Neural crest cell (in vitro differentiated cells): ENCODE data around the gene LHX2. TPM values are rescaled to one million over a fixed set of nuclear protein-coding genes. Genes with fewer than 3 reads are reported as not detected.

Source experiments
- DNase-seq: peaks from one replicate; pipeline ENCODE4 v3.0.0; 2021; ENCODE audit warnings: low read depth, mixed read lengths, low spot score
- H3K27ac Mint-ChIP-seq: one replicate; pipeline ENCODE4 v1.8.0; 2021; ENCODE audit warnings: mild to moderate bottlenecking, mixed read lengths; ENCODE audit not compliant: unreplicated experiment
- H3K27me3 Mint-ChIP-seq: 2 replicates; pipeline ENCODE4 v1.8.0; 2021; ENCODE audit warnings: low read depth, mild to moderate bottlenecking, mixed read lengths
- H3K36me3 Mint-ChIP-seq: 2 replicates; pipeline ENCODE4 v1.8.0; 2021; ENCODE audit warnings: low read depth, mild to moderate bottlenecking, mixed read lengths
- H3K4me1 Mint-ChIP-seq: 2 replicates; pipeline ENCODE4 v1.8.0; 2021; ENCODE audit warnings: mixed read lengths
- H3K4me3 Mint-ChIP-seq: one replicate; pipeline ENCODE4 v1.8.0; 2021; ENCODE audit warnings: mild to moderate bottlenecking, mixed read lengths
- H3K9me3 Mint-ChIP-seq: 2 replicates; pipeline ENCODE4 v1.8.0; 2021; ENCODE audit warnings: mixed read lengths
- total RNA-seq: library from RNA; stranded (reverse); gene quantifications from 2 replicates; pipeline ENCODE4 v1.2.1, GENCODE V29; 2021
- TF ChIP-seq, protein P1 (sequence below): fragments of 200-600 bp; sonication (generic); conservative IDR thresholded peaks from 2 replicates; pipeline ENCODE4 v1.5.0; 2021; ENCODE audit warnings: antibody characterized with exemption, mild to moderate bottlenecking

Gene LHX2
- total RNA-seq, 1 donor from 2014 or later, result 0.19 TPM

DNA sequence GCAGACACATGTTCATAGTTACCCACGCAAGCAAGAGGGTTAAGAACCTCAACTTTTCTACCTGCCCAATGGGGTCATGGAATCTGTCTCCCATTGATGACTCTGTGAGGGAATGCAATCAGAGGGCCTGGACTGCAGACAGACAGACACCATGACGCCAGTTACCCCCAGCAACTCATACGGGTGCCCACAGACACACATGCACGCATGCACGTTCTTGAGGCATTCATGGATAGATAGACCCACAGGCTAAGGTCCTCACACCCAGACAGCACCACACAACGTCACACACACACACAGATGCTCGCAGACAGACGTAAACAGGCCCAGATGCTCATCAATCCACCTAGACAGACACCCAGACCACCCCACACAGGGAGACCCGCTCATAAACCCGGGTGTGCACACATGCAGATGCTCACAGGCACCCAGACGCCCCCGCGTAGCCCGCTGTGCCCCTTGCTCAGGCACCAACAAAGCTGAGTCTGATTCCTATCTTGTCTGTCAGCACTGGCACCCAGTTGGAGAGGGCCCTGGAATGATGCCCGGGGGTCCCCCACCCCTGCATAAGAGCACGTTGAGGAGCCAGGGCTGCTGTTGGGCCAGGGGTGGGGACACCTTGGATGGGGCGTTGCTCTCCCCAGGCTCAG is 23.6 kb downstream of the LHX2 start:
- Mint-ChIP-seq H3K36me3 (no peaks in the 10 kb centered on the region), H3K4me1 (no peaks in the 10 kb centered on the region), H3K27me3 (peaks cover 97% of the 10 kb centered on the region), H3K4me3 (no peak overlapping the region), H3K27ac (no peak overlapping the region), H3K9me3 (no peaks in the 10 kb centered on the region)
- no peak for DNase-seq
- TF ChIP-seq, protein P1, sequence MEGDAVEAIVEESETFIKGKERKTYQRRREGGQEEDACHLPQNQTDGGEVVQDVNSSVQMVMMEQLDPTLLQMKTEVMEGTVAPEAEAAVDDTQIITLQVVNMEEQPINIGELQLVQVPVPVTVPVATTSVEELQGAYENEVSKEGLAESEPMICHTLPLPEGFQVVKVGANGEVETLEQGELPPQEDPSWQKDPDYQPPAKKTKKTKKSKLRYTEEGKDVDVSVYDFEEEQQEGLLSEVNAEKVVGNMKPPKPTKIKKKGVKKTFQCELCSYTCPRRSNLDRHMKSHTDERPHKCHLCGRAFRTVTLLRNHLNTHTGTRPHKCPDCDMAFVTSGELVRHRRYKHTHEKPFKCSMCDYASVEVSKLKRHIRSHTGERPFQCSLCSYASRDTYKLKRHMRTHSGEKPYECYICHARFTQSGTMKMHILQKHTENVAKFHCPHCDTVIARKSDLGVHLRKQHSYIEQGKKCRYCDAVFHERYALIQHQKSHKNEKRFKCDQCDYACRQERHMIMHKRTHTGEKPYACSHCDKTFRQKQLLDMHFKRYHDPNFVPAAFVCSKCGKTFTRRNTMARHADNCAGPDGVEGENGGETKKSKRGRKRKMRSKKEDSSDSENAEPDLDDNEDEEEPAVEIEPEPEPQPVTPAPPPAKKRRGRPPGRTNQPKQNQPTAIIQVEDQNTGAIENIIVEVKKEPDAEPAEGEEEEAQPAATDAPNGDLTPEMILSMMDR, result no peak

DNA sequence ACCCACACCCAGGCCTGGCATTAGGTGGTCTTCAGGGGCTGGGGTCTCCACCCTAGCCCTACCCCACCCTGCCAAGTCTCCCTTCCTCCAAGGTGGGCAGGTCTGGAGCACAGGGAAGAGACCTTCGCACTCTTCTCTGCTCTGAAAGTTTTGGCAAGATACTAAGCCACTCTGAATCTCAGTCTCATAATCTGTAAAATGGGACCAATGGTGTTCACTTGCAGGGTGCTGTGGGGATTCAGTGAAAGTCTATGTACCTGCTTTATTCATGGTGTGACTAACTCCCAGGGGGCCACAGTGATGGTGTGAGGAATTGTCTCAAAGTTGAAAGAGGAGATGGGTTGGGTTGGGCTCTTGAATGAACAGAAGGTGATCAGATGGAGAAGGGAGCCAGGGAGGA is 25.0 kb downstream of the LHX2 start:
- TF ChIP-seq, protein P1, result no peak
- no peak for DNase-seq
- Mint-ChIP-seq H3K4me3 (no peak overlapping the region), H3K4me1 (peaks cover 2% of the 10 kb centered on the region), H3K27me3 (peaks cover 97% of the 10 kb centered on the region), H3K27ac (no peak overlapping the region), H3K9me3 (no peaks in the 10 kb centered on the region), H3K36me3 (no peaks in the 10 kb centered on the region)

DNA sequence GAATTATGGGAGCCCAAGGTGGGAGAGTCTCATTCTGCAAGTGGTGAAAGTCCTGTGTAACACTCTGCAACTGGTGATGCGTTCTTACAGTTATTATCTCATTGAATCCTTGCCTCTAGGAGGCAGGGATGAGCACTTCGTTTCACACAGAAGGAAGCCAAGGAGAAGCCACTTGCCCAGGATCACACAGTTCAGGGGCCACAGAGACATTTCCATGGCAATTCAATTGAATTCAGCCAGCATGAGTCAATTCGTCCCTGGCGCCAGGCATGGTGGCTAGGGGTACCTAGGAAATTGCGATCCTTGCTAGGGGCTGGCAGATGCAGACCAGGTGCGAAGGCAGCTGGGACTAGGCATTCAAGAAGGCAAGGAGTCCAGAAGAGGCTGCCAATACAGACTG is 26.2 kb downstream of the LHX2 start:
- Mint-ChIP-seq H3K4me3 (no peak overlapping the region), H3K36me3 (no peaks in the 10 kb centered on the region), H3K9me3 (no peaks in the 10 kb centered on the region), H3K27me3 (peaks cover 97% of the 10 kb centered on the region), H3K4me1 (peaks cover 4% of the 10 kb centered on the region), H3K27ac (no peak overlapping the region)
- TF ChIP-seq, protein P1, result no peak
- DNase-seq, result no peak

DNA sequence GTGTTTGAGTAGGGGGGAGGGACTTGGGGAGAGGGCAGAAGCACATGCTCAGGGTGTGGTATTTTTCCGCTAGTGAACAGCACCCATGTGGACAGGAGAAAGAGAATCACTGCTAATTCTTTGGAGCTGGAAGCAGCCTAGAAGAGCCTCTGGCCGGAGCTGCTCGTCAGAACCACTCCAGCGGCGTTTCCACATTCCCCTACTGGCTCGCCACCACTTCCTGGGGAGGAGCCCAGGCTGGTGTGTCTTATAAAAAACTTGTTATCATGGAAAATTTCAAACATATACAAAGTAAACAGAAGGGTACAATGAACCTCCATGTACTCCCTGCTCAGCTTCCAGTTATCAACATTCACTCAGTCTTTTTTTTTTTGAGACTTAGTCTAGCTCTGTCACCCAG is 26.7 kb downstream of the LHX2 start:
- Mint-ChIP-seq H3K4me1 (peaks cover 4% of the 10 kb centered on the region), H3K36me3 (no peaks in the 10 kb centered on the region), H3K27me3 (peaks cover 97% of the 10 kb centered on the region), H3K27ac (no peak overlapping the region), H3K4me3 (no peak overlapping the region), H3K9me3 (no peaks in the 10 kb centered on the region)
- no peak for DNase-seq
- TF ChIP-seq, protein P1, result no peak

DNA sequence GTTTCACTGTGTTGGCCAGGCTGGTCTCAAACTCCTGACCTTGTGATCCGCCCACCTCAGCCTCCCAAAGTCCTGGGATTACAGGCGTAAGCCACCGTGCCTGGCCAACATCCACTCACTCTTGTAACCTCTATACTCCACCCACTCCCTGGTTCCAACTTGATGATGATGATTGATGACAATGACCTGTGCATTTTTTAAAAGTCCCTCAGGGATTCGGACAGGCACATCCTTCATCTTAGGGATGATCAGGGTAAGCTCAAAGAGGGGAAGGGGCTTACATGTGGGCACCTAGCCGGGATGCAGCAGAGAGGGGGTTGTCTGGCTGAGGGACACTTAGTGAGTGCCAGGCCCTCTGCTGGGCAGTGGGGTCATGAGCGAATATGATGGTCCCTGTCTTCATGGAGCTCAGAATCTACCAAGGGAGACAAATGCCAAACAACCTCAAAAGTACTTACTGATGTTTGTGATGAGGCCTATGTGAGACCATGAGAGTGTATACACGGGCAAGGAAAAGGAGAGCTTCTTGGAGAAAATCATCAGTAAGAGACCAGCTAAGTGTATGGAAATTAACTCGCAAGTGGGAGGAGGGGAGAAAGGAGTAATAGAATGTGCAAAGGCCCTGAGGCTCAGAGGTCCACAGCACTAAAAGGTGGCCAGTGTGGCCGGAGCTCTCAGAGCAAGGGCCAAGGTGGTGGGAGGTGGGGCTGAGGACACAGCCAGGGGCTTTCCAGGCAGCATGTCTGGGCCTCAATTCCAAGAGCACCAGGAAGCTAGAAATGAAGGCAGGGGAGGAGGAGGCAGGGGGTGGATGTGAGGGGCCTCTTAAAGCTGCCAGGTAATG is 27.4 kb downstream of the LHX2 start:
- H3K4me1 Mint-ChIP-seq, result peaks cover 4% of the 10 kb centered on the region
- H3K27me3 Mint-ChIP-seq, result peaks cover 97% of the 10 kb centered on the region
- no peak overlapping the region for H3K4me3 Mint-ChIP-seq
- no peaks in the 10 kb centered on the region for H3K36me3 Mint-ChIP-seq
- H3K9me3 Mint-ChIP-seq, result no peaks in the 10 kb centered on the region
- no peak overlapping the region for H3K27ac Mint-ChIP-seq
- DNase-seq, result no peak
- TF ChIP-seq, protein P1, result no peak
